Body of pancreas (tissue), 4 donors: ENCODE data around the gene EPGN.

Experiments used
- POLR2A ChIP-seq, 3 donors: fragments of 450-650 bp; IDR thresholded peaks; one replicate each; pipeline ENCODE4 v1.6.1; 2016; ENCODE audit warnings: antibody characterized with exemption in 3 of 3, mild to moderate bottlenecking in 2 of 3
- TF ChIP-seq, protein P1 (sequence below), 7 experiments: fragments of 450-650 bp in 4 of 7; fragments of 200-600 bp in 3 of 7; sonication (generic) in 3 of 7; IDR thresholded peaks; one replicate each; pipeline ENCODE4 v1.5.1; 2016 to 2019; ENCODE audit warnings: antibody characterized with exemption in 7 of 7

DNA sequence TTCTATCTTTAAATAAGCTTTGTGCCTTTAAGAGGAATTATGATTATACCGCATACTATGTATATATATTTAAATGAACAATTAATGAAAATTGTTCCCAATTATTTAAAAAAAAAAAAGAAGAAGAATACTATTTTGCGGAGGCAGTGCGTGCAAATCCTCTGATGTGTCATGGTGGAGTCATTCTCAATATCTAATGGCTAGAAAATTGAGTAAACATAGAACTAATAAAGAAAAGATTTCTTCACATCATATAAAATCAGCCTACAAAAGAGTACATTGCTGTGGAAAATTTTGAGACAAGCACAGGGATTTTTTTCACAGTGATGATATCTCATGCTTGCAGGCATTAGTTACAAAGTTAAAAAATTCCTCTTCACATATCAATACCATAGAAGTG, 54.1 kb downstream of the EPGN start:
- TF ChIP-seq, protein P1, sequence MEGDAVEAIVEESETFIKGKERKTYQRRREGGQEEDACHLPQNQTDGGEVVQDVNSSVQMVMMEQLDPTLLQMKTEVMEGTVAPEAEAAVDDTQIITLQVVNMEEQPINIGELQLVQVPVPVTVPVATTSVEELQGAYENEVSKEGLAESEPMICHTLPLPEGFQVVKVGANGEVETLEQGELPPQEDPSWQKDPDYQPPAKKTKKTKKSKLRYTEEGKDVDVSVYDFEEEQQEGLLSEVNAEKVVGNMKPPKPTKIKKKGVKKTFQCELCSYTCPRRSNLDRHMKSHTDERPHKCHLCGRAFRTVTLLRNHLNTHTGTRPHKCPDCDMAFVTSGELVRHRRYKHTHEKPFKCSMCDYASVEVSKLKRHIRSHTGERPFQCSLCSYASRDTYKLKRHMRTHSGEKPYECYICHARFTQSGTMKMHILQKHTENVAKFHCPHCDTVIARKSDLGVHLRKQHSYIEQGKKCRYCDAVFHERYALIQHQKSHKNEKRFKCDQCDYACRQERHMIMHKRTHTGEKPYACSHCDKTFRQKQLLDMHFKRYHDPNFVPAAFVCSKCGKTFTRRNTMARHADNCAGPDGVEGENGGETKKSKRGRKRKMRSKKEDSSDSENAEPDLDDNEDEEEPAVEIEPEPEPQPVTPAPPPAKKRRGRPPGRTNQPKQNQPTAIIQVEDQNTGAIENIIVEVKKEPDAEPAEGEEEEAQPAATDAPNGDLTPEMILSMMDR (IDR thresholded peaks at IDR 0.05): no peak
- no peak for TF ChIP-seq POLR2A (IDR thresholded peaks at IDR 0.05)
